A549 (cell line): ENCODE results near the gene FTH1.

Experiments
- CTCF ChIP-seq: fragments of >200 bp; sonication (Bioruptor Twin); formaldehyde crosslinking; IDR thresholded peaks from 3 replicates; pipeline ENCODE4 v1.5.1; 2016
- JUNB ChIP-seq: fragments of >200 bp; sonication (Bioruptor Twin); formaldehyde crosslinking; IDR thresholded peaks from 2 replicates; pipeline ENCODE4 v1.6.1; 2016
- MYC ChIP-seq: IDR thresholded peaks from 2 replicates; pipeline ENCODE4 v1.6.1; 2012; ENCODE audit warnings: mild to moderate bottlenecking, inconsistent platforms, low read length, improper control_type of control experiment, borderline replicate concordance
- TF ChIP-seq, protein P1 (sequence below): fragments of 450-650 bp; IDR thresholded peaks from 2 replicates; pipeline ENCODE4 v1.6.1; 2014; ENCODE audit warnings: antibody characterized with exemption

GRCh38 chr11:61962213-61963015, 5.0 kb downstream of the FTH1 start:
- TF ChIP-seq, protein P1, sequence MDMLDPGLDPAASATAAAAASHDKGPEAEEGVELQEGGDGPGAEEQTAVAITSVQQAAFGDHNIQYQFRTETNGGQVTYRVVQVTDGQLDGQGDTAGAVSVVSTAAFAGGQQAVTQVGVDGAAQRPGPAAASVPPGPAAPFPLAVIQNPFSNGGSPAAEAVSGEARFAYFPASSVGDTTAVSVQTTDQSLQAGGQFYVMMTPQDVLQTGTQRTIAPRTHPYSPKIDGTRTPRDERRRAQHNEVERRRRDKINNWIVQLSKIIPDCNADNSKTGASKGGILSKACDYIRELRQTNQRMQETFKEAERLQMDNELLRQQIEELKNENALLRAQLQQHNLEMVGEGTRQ, result no peak
- TF ChIP-seq CTCF (no peak), MYC (no peak), JUNB (no peak)
